ENCODE results near the gene TAC4. TPM values are rescaled to one million over a fixed set of nuclear protein-coding genes. Genes with fewer than 3 reads are reported as not detected.
A peak's percentile ranks its signal among the peaks of the same experiment; 100 is the strongest.

The TAC4 gene
- total and polyA plus RNA-seq, 10 donors: not detected

DNA sequence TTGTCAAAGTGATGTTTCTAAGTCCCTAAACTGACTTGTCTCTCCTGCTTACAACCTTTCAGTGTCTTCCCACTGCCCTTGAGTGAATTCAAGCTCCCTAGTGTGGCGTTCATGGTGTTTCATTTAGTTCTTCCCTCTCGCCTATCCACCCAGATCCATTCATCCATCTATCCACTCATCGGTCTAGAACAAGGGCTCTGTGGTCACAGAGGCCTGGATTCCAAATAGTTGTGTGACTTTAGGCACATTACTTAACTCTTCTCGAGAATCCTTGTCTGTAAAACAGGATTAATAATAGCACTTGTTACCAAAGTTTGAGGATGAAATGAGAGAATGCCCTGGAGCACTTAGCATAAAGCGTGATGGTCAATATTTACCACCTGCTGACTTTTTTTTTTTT is 870 bp upstream of the TAC4 start:
- H3K4me3 ChIP-seq: no peak overlapping the region
- H3K4me1 ChIP-seq: peaks cover 13 to 61% (median 32%) of the 10 kb centered on the region in 6 donors
- H3K9me3 ChIP-seq: no peaks in the 10 kb centered on the region
- H3K27ac ChIP-seq: no peak overlapping the region
- TF ChIP-seq, protein P1, sequence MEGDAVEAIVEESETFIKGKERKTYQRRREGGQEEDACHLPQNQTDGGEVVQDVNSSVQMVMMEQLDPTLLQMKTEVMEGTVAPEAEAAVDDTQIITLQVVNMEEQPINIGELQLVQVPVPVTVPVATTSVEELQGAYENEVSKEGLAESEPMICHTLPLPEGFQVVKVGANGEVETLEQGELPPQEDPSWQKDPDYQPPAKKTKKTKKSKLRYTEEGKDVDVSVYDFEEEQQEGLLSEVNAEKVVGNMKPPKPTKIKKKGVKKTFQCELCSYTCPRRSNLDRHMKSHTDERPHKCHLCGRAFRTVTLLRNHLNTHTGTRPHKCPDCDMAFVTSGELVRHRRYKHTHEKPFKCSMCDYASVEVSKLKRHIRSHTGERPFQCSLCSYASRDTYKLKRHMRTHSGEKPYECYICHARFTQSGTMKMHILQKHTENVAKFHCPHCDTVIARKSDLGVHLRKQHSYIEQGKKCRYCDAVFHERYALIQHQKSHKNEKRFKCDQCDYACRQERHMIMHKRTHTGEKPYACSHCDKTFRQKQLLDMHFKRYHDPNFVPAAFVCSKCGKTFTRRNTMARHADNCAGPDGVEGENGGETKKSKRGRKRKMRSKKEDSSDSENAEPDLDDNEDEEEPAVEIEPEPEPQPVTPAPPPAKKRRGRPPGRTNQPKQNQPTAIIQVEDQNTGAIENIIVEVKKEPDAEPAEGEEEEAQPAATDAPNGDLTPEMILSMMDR (IDR thresholded peaks at IDR 0.05 in 8 of 11, conservative IDR thresholded peaks at IDR 0.05 in 3 of 11): no peak
- TF ChIP-seq POLR2AphosphoS5 (IDR thresholded peaks at IDR 0.05): no peak
- no peak for TF ChIP-seq POLR2A (IDR thresholded peaks at IDR 0.05)
- no peak for DNase-seq
- H3K27me3 ChIP-seq (replicated peaks in 1 of 7): peaks cover 0 to 16% (median 0%) of the 10 kb centered on the region in 7 donors
- H3K36me3 ChIP-seq: peaks cover 0 to 21% (median 0%) of the 10 kb centered on the region in 6 donors
- intact Hi-C loops (cut with DNase I; ENCODE audit: low total_unique reads): loop anchor here (10.0 kb wide), 1 partner anchor 54 kb away; no protein-coding TSS in a partner anchor
- 86 to 96% (median 92%) methylated on average over 5 of the region's 5 CpGs for WGBS, 5 donors

DNA sequence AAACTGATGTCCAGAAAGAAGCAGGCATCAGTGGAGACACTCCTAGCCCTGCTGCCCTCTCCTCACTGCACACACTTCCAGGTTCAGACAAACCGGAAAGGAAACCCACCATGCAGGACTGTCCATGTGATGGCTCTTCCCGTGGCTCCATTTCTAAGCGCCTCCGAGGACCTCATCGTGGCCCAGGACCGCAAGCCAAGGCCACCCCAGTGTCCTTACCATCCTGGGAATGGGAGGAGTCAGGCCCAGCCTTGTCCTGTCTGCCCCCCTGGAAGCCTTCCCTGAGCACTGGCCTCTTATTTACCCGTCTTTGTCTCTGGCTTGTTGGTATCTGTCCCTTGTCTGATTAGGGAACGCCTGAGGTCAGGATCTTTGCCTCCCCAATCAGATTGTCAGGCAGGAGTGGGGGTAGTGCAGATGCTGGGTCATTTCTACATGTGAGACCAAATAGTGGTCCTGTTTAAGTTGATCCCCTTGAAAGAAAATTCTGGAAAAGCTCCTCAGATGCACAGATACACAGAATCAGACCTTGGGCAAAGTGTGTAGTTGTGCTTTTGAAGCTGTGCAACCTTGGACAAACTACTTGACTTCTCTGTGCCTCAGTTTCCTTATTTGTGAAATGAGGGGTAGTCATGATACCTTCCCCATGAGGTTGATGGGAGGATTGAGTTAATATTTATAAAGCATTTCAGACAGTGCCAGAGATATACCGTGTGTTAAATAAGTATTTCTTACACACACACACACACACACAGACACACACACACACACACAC is 744 bp downstream of the TAC4 start:
- 65 to 89% (median 83%) methylated on average over 9 of the region's 9 CpGs for WGBS, 5 donors
- TF ChIP-seq POLR2A (IDR thresholded peaks at IDR 0.05) (no peak), POLR2AphosphoS5 (IDR thresholded peaks at IDR 0.05) (no peak)
- TF ChIP-seq, protein P1 (IDR thresholded peaks at IDR 0.05 in 8 of 11, conservative IDR thresholded peaks at IDR 0.05 in 3 of 11): no peak
- Histone ChIP-seq H3K4me1 (peaks cover 13 to 62% (median 31%) of the 10 kb centered on the region in 6 donors), H3K4me3 (no peak overlapping the region), H3K9me3 (no peaks in the 10 kb centered on the region), H3K27me3 (replicated peaks in 1 of 7) (peaks cover 0 to 16% (median 0%) of the 10 kb centered on the region in 7 donors), H3K36me3 (peaks cover 0 to 26% (median 0%) of the 10 kb centered on the region in 6 donors), H3K27ac (no peak overlapping the region)
- intact Hi-C loops (cut with DNase I; ENCODE audit: low total_unique reads): loop anchor here (10.0 kb wide), 1 partner anchor 52 kb away; no protein-coding TSS in a partner anchor
- no peak for DNase-seq

DNA sequence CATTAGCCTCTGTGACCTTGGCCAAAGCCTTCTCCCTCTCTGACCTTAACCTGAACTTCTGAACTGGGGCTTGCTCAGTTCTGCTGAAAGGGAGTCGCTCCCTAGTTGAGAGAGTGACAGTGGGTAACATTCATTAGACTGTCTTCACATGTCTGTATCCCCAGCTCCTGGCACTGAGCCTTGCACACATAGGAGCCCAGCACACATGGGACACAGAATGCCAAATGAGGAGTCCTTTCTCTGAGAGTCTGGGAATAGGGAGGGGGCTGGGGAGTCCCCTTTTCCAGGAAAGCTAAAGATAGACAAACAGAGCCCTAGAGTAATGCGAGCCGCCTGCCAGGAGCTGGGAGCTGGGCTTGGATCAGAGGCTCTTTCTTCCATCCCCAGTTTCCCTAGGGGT is 2.5 kb downstream of the TAC4 start:
- peaks cover 0 to 26% (median 0%) of the 10 kb centered on the region in 6 donors for H3K36me3 ChIP-seq
- intact Hi-C loops (cut with DNase I; ENCODE audit: low total_unique reads): loop anchor here (10.0 kb wide), 1 partner anchor 51 kb away; no protein-coding TSS in a partner anchor
- H3K4me3 ChIP-seq: no peak overlapping the region
- peak in 1 of 3 donors; percentile 51 for TF ChIP-seq POLR2AphosphoS5 (IDR thresholded peaks at IDR 0.05)
- TF ChIP-seq, protein P1 (IDR thresholded peaks at IDR 0.05 in 8 of 11, conservative IDR thresholded peaks at IDR 0.05 in 3 of 11): no peak
- 57 to 86% (median 73%) methylated on average over 3 of the region's 3 CpGs for WGBS, 5 donors
- peaks cover 0 to 3% (median 0%) of the 10 kb centered on the region in 7 donors for H3K27me3 ChIP-seq (replicated peaks in 1 of 7)
- H3K4me1 ChIP-seq: peaks cover under 1 to 47% (median 21%) of the 10 kb centered on the region in 6 donors
- H3K27ac ChIP-seq: peak overlapping the region in 7 of 8 donors; percentile 26 to 53 (median 35)
- DNase-seq: no peak
- no peaks in the 10 kb centered on the region for H3K9me3 ChIP-seq

DNA sequence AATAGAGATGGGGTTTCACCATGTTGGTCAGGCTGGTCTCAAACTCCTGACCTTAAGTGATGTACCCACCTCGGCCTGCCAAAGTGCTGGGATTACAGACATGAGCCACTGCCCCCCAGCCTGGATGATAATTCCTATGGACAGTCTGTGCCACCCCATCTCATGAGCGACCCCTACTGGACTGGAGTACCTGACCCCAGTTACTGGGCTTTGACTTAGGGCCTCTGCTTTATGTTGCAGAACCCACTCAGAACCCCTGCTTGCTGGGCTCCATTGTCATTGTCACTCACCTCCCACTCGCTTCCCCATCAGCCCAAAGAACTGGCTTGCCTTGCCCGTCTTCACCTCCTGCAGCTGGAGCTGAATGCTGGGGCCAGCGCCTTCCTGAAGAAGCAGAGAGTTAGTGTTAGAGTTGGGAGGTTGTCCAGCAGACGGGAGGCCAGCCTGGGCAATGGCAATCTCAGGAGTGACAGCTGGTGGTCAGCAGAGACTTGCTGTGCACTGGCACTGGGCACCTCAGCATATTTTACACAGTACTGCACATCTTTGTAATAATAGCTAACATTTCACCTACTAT is 4.0 kb downstream of the TAC4 start:
- Histone ChIP-seq H3K36me3 (peaks cover 0 to 29% (median 0%) of the 10 kb centered on the region in 6 donors), H3K4me1 (peaks cover 0 to 40% (median 18%) of the 10 kb centered on the region in 6 donors), H3K27ac (no peak overlapping the region), H3K27me3 (replicated peaks in 1 of 7) (no peaks in the 10 kb centered on the region), H3K9me3 (no peaks in the 10 kb centered on the region), H3K4me3 (no peak overlapping the region)
- WGBS, 5 donors: 86 to 93% (median 89%) methylated on average over 5 to 6 of the region's 6 CpGs
- intact Hi-C loops (cut with DNase I; ENCODE audit: low total_unique reads): loop anchor here (10.0 kb wide), 1 partner anchor 49 kb away; no protein-coding TSS in a partner anchor
- DNase-seq: no peak
- no peak for TF ChIP-seq POLR2AphosphoS5 (IDR thresholded peaks at IDR 0.05)
- TF ChIP-seq, protein P1 (IDR thresholded peaks at IDR 0.05 in 8 of 11, conservative IDR thresholded peaks at IDR 0.05 in 3 of 11): peak in 3 of 11 experiments; percentile 20 to 33 (median 22)
